GM10266 (cell line): ENCODE data around the gene INPP5D.

Experiments
- DNase-seq: peaks from one replicate; pipeline ENCODE4 v3.0.0; 2012; ENCODE audit errors: extremely low spot score
- TF ChIP-seq, protein P1 (sequence below): IDR thresholded peaks from 2 replicates; pipeline ENCODE4 v1.5.1; 2012; ENCODE audit warnings: mild to moderate bottlenecking, low read depth; ENCODE audit not compliant: control insufficient read depth, insufficient read depth; ENCODE audit errors: missing control alignments

Gene INPP5D

GRCh38 chr2:233023007-233023760, 37.0 kb upstream of the INPP5D start:
- no peak for DNase-seq

GRCh38 chr2:233023761-233024410, 36.3 kb upstream of the INPP5D start:
- TF ChIP-seq, protein P1, sequence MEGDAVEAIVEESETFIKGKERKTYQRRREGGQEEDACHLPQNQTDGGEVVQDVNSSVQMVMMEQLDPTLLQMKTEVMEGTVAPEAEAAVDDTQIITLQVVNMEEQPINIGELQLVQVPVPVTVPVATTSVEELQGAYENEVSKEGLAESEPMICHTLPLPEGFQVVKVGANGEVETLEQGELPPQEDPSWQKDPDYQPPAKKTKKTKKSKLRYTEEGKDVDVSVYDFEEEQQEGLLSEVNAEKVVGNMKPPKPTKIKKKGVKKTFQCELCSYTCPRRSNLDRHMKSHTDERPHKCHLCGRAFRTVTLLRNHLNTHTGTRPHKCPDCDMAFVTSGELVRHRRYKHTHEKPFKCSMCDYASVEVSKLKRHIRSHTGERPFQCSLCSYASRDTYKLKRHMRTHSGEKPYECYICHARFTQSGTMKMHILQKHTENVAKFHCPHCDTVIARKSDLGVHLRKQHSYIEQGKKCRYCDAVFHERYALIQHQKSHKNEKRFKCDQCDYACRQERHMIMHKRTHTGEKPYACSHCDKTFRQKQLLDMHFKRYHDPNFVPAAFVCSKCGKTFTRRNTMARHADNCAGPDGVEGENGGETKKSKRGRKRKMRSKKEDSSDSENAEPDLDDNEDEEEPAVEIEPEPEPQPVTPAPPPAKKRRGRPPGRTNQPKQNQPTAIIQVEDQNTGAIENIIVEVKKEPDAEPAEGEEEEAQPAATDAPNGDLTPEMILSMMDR = no peak
- no peak for DNase-seq

More at GRCh38 chr2:233023007-233023760, 37.0 kb upstream of the INPP5D start:
- TF ChIP-seq, protein P1 = no peak

DNA sequence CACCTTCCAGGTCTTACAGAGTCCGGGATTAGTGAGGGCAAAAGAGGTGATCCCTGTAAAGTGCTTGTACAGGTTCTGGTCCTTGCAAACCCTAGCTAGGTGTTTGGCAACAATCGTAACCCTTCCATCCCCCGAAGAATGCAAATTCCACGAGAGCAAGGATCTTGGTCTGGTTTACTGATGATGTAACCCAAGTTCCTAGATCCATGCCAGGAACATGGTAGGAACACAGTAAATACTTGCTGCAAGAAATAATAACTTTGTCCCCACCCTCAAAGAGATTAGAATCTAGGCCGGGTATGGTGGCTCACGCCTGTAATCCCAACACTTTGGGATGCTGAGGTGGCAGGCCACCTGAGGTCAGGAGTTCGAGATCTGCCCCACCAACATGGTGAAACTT, 34.4 kb upstream of the INPP5D start:
- no peak for DNase-seq
- TF ChIP-seq, protein P1 = no peak

GRCh38 chr2:233026198-233026813, 33.8 kb upstream of the INPP5D start:
- DNase-seq = no peak
- TF ChIP-seq, protein P1 = no peak

DNA sequence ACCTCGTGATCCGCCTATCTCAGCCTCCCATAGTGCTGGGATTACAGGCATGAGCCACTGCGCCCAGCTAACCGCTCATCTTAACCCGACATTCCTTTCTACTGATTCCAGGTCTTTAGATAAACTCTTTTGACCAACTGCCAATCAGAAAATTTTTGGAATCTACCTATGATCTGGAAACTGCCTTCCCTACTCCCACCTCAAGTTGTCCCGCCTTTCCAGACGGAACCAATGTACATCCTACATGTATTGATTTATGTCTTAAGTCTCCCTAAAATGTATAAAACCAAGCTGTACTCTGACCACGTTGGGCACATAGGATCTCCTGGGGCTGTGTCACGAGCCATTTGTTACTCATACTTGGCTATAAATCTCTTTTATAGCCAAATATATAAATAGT, 30.8 kb upstream of the INPP5D start:
- TF ChIP-seq, protein P1 = no peak
- DNase-seq = no peak

DNA sequence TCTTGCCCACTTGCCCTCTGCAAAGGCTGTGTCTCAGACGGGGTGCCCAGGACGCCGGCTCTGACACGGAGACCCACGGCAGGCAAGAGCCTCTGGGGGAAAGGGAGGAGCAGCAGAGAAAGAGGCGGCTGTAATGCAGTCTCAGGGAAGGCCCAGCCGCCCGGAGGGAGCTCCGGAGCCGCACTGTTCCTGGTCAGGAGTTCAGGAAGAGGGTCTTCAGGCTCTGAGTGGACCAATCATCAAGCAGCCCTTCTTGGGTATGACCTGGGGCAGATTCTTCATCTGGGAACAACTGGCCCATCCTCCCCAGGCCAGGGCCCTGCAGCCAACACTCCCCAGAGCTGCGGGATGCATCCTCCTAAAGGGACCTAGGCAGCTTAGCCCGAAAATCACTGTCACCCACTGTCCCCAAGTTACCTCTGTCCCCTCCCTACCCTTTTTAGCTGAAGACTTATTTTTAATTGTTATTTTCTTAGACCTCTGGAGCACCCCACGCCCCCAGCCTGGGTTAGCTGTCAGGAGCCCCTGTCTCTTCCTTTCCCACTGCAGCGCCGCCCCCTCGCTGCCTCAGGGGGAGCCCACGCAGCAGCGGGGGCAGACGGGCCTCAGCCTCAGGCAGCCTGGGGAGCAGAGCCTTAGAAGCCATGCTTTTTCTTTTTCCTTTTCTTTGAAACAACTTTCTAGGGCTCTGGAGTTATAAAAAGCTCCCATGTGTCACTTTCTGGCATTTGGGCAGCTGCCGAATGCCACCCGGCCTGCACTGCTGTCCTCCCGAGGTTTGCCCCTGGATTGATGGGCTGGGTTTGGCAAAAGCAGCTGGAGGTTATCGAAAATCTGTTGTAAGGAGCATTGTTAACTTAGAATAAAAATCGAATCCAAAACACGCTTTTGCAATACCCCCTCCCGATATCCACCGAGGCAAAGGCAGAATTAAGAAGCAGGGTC, 28.3 kb upstream of the INPP5D start:
- TF ChIP-seq, protein P1 = no peak
- no peak for DNase-seq
